Myocyte (in vitro differentiated cells): ENCODE results near the gene CETP. TPM values are rescaled to one million over a fixed set of nuclear protein-coding genes. Genes with fewer than 3 reads are reported as not detected.
"Not testable (repeated sequence)": the region's sequence is repeated elsewhere in the genome, so short reads cannot be mapped to it uniquely, and the experiment has no call there.

Experiments used
- DNase-seq: peaks from one replicate; pipeline ENCODE4 v3.0.0-alpha.2; 2012; ENCODE audit warnings: low read depth
- total RNA-seq: library from RNA; depleted of rRNA; stranded (reverse); fragments of >200 nt; gene quantifications from 2 replicates; pipeline ENCODE4 v1.2.3, GENCODE V29; 2014

CETP gene
- total RNA-seq, 1 donor from 2014 or later, result not detected

DNA sequence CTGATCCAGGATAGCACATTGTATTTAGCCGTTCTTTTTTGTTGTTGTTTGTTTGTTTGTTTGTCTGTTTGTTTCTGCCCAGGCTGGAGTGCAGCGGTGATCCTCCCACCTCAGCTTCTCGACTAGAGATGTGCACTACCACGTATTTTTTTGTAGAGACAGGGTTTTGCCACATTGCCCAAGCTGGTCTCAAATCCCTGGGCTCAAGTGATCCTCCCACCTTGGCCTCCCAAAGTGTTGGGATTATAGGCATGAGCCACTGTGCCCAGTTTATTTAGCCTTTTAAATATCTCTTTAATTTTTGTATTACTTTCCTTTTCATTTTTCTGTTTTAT is 18.4 kb downstream of the CETP start:
- DNase-seq, result no peak

DNA sequence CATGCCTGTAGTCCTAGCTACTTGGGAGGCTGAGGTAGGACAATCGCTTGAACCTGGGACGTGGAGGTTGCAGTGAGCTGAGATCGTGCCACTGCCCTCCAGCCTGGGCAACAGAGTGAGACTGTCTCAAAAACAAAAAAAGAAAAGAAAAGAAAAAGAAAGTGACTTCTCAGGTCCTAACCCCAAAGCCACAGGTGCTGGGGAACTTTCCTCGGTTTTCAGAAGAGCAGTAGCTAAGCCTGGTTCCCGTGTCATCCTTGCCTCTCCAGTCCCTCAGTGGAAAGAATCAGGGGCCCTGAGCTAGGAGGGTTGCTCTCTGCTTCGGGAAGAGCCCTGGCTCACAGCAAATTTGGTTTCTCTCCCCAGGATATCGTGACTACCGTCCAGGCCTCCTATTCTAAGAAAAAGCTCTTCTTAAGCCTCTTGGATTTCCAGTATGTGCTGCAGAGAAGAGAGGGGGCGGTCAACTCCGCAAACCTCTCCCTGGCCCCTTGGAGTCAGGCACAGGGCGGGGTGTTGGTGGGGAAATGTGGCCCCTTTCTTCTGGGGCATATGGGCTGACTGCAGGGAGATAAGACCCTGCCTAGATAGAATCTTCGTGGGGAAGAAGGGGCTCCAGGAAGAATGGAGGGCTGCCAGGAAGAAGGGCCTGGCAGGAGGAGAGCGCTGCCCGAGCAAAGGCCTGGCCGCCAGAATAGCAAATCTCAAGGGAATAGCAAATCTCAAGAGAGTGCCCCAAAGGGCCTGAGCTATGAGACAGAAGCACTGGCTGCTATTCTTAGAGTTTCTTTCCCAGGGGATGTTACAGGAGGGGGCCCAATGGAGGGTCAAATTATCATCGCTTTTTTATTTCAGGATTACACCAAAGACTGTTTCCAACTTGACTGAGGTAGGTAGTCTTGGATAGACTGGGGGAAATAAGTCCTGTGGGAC is 19.3 kb downstream of the CETP start:
- no peak for DNase-seq

- no peak for DNase-seq
Measured at GRCh38 chr16:56981729-56982271, 20.1 kb downstream of the CETP start.

DNA sequence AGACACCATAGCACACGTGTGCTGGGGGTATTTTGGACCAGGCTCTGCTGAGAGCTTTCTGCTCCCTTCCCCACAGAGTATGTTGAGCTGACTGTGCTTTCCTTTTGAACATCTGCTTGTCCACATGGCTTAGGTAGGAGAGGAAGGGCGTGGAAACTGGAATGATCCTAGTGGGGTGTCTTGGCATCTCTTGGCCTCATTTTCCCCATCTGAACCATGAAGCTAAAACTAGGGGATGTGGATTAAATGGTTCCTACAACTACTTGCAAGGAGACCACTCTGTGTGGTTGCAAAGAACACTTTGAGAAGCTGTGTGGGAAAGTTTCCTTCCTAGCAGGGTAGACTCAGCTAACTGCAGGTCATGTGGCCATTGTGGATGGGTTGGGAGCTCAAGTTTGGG is 20.9 kb downstream of the CETP start:
- DNase-seq, result no peak

DNA sequence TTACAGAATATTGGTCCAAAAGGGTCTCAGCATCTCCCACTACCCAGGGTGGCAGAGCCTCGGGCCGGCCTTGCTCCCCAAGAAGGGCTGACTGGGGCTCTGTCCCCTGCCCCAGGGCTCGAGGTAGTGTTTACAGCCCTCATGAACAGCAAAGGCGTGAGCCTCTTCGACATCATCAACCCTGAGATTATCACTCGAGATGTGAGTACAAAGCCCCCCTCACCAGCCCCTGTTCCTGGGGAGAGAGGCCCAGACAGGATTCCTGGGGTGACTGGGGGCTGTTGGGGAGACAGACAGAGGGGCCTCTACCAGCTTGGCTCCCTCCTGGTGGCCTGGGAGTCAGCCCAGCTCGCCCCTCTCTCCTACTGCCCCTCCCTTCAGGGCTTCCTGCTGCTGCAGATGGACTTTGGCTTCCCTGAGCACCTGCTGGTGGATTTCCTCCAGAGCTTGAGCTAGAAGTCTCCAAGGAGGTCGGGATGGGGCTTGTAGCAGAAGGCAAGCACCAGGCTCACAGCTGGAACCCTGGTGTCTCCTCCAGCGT is 21.5 kb downstream of the CETP start:
- DNase-seq, result no peak

- no peak for DNase-seq
Measured at GRCh38 chr16:56984639-56985038, 22.9 kb downstream of the CETP start.

GRCh38 chr16:56985288-56985961 is 23.7 kb downstream of the CETP start:
- peak; percentile 81 for DNase-seq

GRCh38 chr16:56985962-56986360 is 24.2 kb downstream of the CETP start:
- DNase-seq, result no peak

DNA sequence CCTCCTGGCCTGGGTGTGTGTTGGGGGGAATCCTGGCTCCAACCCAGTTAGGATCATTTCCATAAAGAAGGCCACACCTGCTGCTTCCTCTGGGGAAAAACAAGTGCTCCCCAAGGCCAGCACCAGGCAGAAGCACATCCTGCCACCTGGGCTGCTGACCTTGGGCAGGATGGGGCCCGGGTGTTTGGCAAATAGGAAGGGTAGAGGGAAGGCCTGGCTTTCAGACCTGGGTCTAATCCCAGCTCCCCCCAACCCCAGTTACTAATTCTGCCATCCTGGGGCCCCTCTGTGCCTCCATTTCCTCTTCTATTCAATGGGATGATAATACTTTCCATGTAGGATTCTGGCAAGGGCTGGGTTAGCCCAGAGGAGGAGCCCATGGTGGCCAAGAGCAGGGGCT is 24.6 kb downstream of the CETP start:
- no peak for DNase-seq

GRCh38 chr16:56986908-56987307 is 25.2 kb downstream of the CETP start:
- DNase-seq, result not testable (repeated sequence)

DNA sequence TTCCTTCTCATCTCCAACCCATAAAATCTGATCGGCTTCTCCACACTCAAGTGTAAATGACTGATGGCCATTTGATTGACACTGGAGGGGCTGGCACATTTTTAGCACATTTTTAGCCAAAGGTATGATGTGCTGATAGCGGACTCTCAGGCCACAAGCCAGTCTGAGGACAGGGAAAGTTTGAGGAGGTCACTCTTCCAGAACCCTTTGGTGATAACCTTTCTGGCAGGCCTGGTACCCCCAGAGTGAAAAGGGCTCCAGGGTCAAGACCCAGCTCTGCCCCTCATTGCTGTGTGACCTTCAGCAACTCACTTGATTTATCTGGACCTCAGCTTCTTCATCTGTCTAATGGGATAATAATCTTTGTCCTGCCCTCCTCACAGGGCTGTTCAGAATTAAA is 25.9 kb downstream of the CETP start:
- no peak for DNase-seq

GRCh38 chr16:56988161-56988947 is 26.6 kb downstream of the CETP start:
- no peak for DNase-seq

- DNase-seq, result peak; percentile 89
Measured at GRCh38 chr16:56988948-56989945, 27.5 kb downstream of the CETP start, which contains the start of gene NLRC5. NLRC5 (plus strand) TSS chr16:56989557; CDS start chr16:57020713, 31,156 bp downstream.

DNA sequence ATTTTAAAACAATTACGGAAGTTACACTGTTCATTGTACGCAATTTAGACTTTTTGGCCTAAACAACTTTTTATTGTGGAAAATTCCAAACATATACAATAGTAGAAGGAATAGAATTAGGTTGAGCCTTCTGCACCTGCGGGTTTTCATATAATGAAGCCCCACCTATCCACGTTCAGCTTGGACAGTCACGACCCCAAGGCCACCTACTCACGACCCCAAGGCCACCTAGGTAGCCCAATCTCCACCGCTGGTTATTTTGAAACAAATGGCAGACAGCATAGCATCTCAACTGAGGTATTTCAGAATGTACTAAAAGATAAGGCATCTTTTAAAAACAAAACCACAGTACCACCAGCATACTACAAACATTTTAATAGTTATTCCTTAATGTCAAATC is 28.2 kb downstream of the CETP start:
- DNase-seq, result no peak

GRCh38 chr16:56990407-56991286 is 28.9 kb downstream of the CETP start:
- DNase-seq, result no peak

GRCh38 chr16:56992431-56992830 is 30.7 kb downstream of the CETP start:
- not testable (repeated sequence) for DNase-seq

DNA sequence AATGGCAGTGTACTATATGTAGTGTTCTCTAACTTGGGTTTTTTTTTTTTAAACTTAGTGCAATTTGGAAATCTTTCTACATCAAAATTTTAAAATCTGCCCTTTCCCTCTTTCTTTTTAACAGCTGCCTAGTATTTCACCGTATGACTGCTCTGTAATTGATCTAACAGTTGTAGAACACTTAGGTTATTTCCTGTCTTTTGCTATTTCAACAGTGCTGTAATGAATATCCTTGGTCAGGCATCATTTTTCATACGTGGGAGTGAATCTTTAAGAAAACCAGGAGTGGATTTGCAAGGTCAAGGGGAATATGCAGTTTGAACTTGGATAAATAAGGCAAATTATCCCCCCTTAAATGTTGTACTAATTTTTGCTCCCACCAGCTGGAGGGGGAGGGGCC is 31.5 kb downstream of the CETP start:
- DNase-seq, result peak; percentile 34

GRCh38 chr16:56994311-56994710 is 32.6 kb downstream of the CETP start:
- no peak for DNase-seq
